Adrenal gland (tissue), 5 donors: ENCODE measurements around the gene KMT2C.

Source experiments
- CTCF ChIP-seq, 6 experiments: fragments of 450-650 bp in 4 of 6; fragments of 200-600 bp in 2 of 6; sonication (generic) in 1 of 6; IDR thresholded peaks; 1 replicate in 5 of 6; 2 replicates in 1 of 6; pipeline versions ENCODE4 v1.5.1 to v1.8.0; 2016 to 2021; ENCODE audit warnings: antibody characterized with exemption in 6 of 6, mild to moderate bottlenecking in 2 of 6, moderate library complexity in 1 of 6
- POLR2A ChIP-seq, 2 donors: fragments of 450-650 bp; IDR thresholded peaks; one replicate each; pipeline ENCODE4 v1.6.1; 2017; ENCODE audit warnings: antibody characterized with exemption in 2 of 2, mild to moderate bottlenecking in 2 of 2, moderate library complexity in 1 of 2
- donor health status: DM: no; HTN: no; CAD: no.

- TF ChIP-seq CTCF (IDR thresholded peaks at IDR 0.05) (no peak), POLR2A (IDR thresholded peaks at IDR 0.05) (no peak)
Observed at GRCh38 chr7:152162287-152162686, 273.5 kb downstream of the KMT2C start.
